ENCODE measurements around the gene NPFF. TPM values are rescaled to one million over a fixed set of nuclear protein-coding genes. Genes with fewer than 3 reads are reported as not detected.

NPFF gene
- polyA plus RNA-seq, 2 of the 4 experiments (the other 2 are of a cell fraction), result 0.17 TPM; not detected in 1

GRCh38 chr12:53463802-53464560 lies 43.3 kb downstream of the NPFF start:
- Histone ChIP-seq H3K4me2 (no peak overlapping the region), H3K9me3 (no peaks in the 10 kb centered on the region), H3K27ac (no peak overlapping the region), H3K4me1 (peaks cover 54% of the 10 kb centered on the region; the same call in 2 of the 3 replicates), H3K4me3 (no peak overlapping the region)
- ChIA-PET CTCF (interaction anchor here (0.6 to 3.3 kb wide), 9 partner anchors 9 to 176 kb away, joined by 3 to 14 read pairs (median 3); no protein-coding TSS in a partner anchor), POLR2A (interaction anchor here (1.1 to 2.8 kb wide), 3 partner anchors 9 to 13 kb away, joined by 3 to 9 read pairs (median 6); no protein-coding TSS in a partner anchor)
- no peak for TF ChIP-seq JUNB (IDR thresholded peaks at IDR 0.05)
- peak; percentile 40; the same call in 1 of the 2 replicates for TF ChIP-seq POLR2AphosphoS2 (conservative IDR thresholded peaks at IDR 0.05; ENCODE audit: low read length)
- no peak for TF ChIP-seq ZNF302 (CRISPR knock-in tag; IDR thresholded peaks at IDR 0.05)
- TF ChIP-seq EHF (CRISPR knock-in tag; IDR thresholded peaks at IDR 0.05), result no peak
- WGBS (ENCODE audit: missing lambda C conversion rate), result 69% methylated on average over 5 of the region's 5 CpGs
- no peak for FAIRE-seq
- ATAC-seq, result peak in 1 of 2 experiments; percentile 16; a peak in 3 of 6 replicates
- DNase-seq (ENCODE audit: low read depth in 1 of 2, low spot score in 1 of 2), result no peak

- Histone ChIP-seq H3K4me1 (peaks cover 54% of the 10 kb centered on the region; the same call in 2 of the 3 replicates), H3K27ac (no peak overlapping the region), H3K4me2 (no peak overlapping the region), H3K4me3 (no peak overlapping the region), H3K9me3 (no peaks in the 10 kb centered on the region)
- no peak for TF ChIP-seq EHF (CRISPR knock-in tag; IDR thresholded peaks at IDR 0.05)
- no peak for TF ChIP-seq ZC3H11A (IDR thresholded peaks at IDR 0.05)
- TF ChIP-seq EHMT2 (IDR thresholded peaks at IDR 0.05; ENCODE audit: low read depth), result no peak
- TF ChIP-seq KDM5A (IDR thresholded peaks at IDR 0.05), result no peak
- no peak for TF ChIP-seq NPAS2 (CRISPR knock-in tag; IDR thresholded peaks at IDR 0.05; ENCODE audit: borderline replicate concordance)
- no peak for TF ChIP-seq HOXB13 (CRISPR knock-in tag; IDR thresholded peaks at IDR 0.05; ENCODE audit: low read depth)
- no peak for TF ChIP-seq HOXA7 (CRISPR knock-in tag; IDR thresholded peaks at IDR 0.05)
- no peak for TF ChIP-seq RCOR1 (IDR thresholded peaks at IDR 0.05; ENCODE audit: low read depth, low read length)
- TF ChIP-seq TFCP2L1 (CRISPR knock-in tag; IDR thresholded peaks at IDR 0.05), result no peak
- no peak for TF ChIP-seq POLR2AphosphoS2 (conservative IDR thresholded peaks at IDR 0.05; ENCODE audit: low read length)
- TF ChIP-seq REST (IDR thresholded peaks at IDR 0.05), result no peak
- TF ChIP-seq CEBPB (IDR thresholded peaks at IDR 0.05), result no peak
- ATAC-seq, result no peak
- DNase-seq (ENCODE audit: low read depth in 1 of 2, low spot score in 1 of 2), result no peak
- ChIA-PET POLR2A (interaction anchor here (1.2 kb wide), 1 partner anchor 10 kb away, joined by 4 read pairs; no protein-coding TSS in a partner anchor), CTCF (interaction anchor here (0.5 to 2.1 kb wide), 3 partner anchors 10 to 250 kb away, joined by 3 to 7 read pairs (median 7); no protein-coding TSS in a partner anchor)
- FAIRE-seq, result no peak
- 79% methylated on average over 3 of the region's 3 CpGs for WGBS (ENCODE audit: missing lambda C conversion rate)
Observed at GRCh38 chr12:53462935-53463334, 44.3 kb downstream of the NPFF start.

- Histone ChIP-seq H3K4me3 (no peak overlapping the region), H3K27ac (no peak overlapping the region), H3K4me1 (peaks cover 54% of the 10 kb centered on the region; the same call in 2 of the 3 replicates), H3K4me2 (no peak overlapping the region), H3K9me3 (no peaks in the 10 kb centered on the region)
- ATAC-seq (no peak), DNase-seq (ENCODE audit: low read depth in 1 of 2, low spot score in 1 of 2) (no peak), FAIRE-seq (no peak)
- CTCF ChIA-PET, result interaction anchor here (1.0 to 2.1 kb wide), 4 partner anchors 9 to 116 kb away, joined by 3 to 7 read pairs (median 6); no protein-coding TSS in a partner anchor
- 94% methylated on average over 8 of the region's 8 CpGs for WGBS (ENCODE audit: missing lambda C conversion rate)
- TF ChIP-seq MYC (IDR thresholded peaks at IDR 0.05; ENCODE audit: borderline replicate concordance, low read length) (no peak), MAX (IDR thresholded peaks at IDR 0.05) (no peak), GATA3 (IDR thresholded peaks at IDR 0.05; ENCODE audit: borderline replicate concordance) (no peak), RARB (CRISPR knock-in tag; IDR thresholded peaks at IDR 0.05) (no peak), MAFK (IDR thresholded peaks at IDR 0.05; ENCODE audit: partially characterized antibody) (no peak), CEBPB (IDR thresholded peaks at IDR 0.05) (no peak), BCL3 (IDR thresholded peaks at IDR 0.05) (no peak), RCOR1 (IDR thresholded peaks at IDR 0.05; ENCODE audit: low read depth, low read length) (no peak)
- POLR2A ChIA-PET, result no interaction called here
Observed at GRCh38 chr12:53461591-53461990, 45.7 kb downstream of the NPFF start.

All from A549 (cell line).